SJCRH30 (cell line): ENCODE data around the gene POLE. TPM values are rescaled to one million over a fixed set of nuclear protein-coding genes. Genes with fewer than 3 reads are reported as not detected.

ENCODE experiments used
- DNase-seq, 2 experiments: peaks; one replicate each; pipeline ENCODE4 v3.0.0-alpha.2; 2015 to 2020
- H3K27ac ChIP-seq: fragments of 250-450 bp; sonication (Bioruptor Pico); 2 replicates; pipeline ENCODE4 v1.5.1; 2020; ENCODE audit warnings: mild to moderate bottlenecking, moderate library complexity
- H3K27me3 ChIP-seq: fragments of 250-450 bp; sonication (Bioruptor Pico); 2 replicates; pipeline ENCODE4 v1.5.1; 2020; ENCODE audit warnings: mild to moderate bottlenecking, moderate library complexity
- H3K36me3 ChIP-seq: fragments of 250-450 bp; sonication (Bioruptor Pico); 2 replicates; pipeline ENCODE4 v1.5.1; 2020; ENCODE audit warnings: mild to moderate bottlenecking, moderate library complexity
- H3K4me1 ChIP-seq: fragments of 250-450 bp; sonication (Bioruptor Pico); 2 replicates; pipeline ENCODE4 v1.5.1; 2020; ENCODE audit warnings: mild to moderate bottlenecking, moderate library complexity
- H3K4me3 ChIP-seq: fragments of 250-450 bp; sonication (Bioruptor Pico); 2 replicates; pipeline ENCODE4 v1.5.1; 2020; ENCODE audit warnings: mild to moderate bottlenecking, moderate library complexity
- H3K9me3 ChIP-seq: fragments of 250-450 bp; sonication (Bioruptor Pico); replicated peaks from 2 replicates; pipeline ENCODE4 v1.5.1; 2020; ENCODE audit warnings: mild to moderate bottlenecking, moderate library complexity
- total RNA-seq: library from RNA; depleted of rRNA; stranded (reverse); fragments of >200 nt; shearing (Covaris generic); gene quantifications from 2 replicates; pipeline ENCODE4 v1.2.3, GENCODE V29; 2014

The POLE gene
- total RNA-seq, 1 experiment from 2014 or later: 95.8 TPM

DNA sequence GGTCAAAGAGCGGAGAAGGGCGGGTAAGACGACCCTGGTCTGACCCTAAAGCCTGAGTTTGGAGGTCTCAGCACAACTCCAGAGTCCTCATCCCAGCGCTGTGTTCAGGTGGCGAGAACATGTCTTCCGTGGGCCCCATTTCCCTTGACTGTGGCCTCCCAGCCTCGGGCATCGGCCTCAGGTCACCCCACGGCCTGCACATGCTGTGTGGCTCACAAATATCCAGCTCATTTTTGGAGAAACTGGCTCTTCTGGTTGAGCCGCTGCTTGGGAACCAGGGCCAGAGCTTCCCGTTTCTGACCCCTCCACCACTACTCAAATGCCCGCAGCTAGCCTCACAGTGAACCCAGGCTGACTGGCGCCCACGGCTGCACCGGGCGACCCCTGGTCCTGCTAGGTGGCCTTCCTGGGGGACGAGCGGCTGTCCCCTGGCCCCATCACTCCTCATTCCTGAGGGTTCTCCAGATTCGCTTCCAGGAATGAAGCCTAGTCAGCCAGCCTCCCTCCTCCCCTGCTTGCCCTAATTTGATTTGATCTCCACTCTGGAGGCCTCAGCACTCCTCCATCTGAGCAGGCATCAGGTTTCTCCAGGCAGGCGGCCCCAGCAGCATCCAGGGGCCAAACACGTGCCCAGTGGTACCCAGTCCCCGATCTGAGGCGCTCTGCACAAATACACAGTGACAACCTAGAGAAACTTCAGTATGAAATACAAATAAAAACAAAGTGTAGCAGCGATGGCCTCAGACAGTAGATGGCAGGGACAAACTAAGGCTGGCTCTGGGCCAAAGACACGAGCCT is 63.9 kb downstream of the POLE start:
- peaks cover 40% of the 10 kb centered on the region for H3K36me3 ChIP-seq
- H3K4me1 ChIP-seq: no peaks in the 10 kb centered on the region
- H3K27me3 ChIP-seq: no peaks in the 10 kb centered on the region
- H3K9me3 ChIP-seq: no peaks in the 10 kb centered on the region
- no peak for DNase-seq
- H3K4me3 ChIP-seq: no peak overlapping the region
- H3K27ac ChIP-seq: no peak overlapping the region

DNA sequence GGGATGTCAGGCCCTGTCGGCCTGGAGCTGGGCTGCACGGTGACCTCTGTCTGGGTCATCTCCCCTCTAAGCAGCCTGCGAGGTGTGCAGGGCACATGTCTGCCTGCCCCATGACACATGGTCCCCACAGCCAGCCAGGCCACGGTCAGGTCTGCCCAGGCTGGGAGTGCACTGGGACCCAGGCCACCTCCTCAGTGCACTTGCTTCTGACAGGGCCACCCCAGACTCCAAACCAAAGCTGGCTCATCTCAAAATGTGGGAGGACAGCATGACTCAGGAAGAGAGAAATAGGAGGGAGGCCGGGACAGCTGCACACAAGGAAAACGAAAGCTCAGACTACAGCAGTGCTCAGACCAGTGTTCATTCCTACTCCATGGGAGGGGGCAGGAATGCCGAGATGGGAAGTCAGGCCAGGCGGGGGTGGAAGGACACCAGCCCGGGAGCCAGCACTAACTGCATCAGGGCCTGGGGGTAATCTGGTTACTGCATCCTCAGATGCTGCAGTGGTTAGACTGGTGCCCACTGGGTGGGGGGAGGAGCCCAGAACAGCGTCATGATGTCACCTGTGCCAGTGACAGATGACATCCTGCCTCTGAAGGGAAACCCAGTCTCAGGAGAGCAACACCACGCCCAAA is 64.6 kb downstream of the POLE start:
- Histone ChIP-seq H3K27ac (no peak overlapping the region), H3K4me3 (no peak overlapping the region), H3K9me3 (no peaks in the 10 kb centered on the region; the same call in 1 of the 2 replicates), H3K27me3 (no peaks in the 10 kb centered on the region), H3K4me1 (no peaks in the 10 kb centered on the region), H3K36me3 (peaks cover 36% of the 10 kb centered on the region)
- peak in 1 of 2 experiments; percentile 21 for DNase-seq

DNA sequence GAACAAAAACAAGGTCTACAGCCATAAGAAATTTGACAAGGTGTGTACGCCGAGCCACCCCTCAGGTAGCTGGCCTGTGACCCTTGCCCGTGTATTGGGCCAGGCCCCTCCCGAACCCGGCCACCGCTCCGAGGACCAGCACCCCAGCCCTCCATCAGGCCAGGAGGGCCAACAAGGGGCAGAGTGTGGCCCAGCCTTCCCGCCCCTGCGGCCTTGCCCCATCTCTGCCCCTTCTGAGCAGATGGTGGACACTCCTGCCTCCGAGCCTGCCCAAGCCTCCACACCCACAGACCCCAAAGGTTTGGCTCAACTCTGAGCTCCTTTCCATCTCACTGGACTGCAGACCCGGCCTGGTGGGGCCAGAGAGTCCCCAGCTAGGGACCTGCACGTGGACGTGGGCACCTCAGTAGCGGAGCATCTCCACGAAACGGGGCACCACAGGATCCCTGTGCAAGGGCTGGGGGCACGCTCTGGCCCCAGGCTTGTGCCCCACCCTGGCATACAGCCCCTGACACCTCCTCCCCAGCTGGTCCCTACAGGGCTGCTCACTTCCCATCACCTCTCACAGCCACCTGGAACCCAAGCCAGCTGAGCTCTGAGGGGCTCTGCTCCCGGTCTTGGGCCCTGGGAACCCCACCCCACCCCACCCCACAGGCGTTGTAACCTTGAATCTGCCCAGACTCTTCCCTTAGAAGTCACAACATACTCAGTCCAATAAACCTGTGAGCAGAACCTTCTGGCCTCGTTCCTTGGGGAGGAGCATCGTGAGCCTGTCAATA is 65.3 kb downstream of the POLE start:
- Histone ChIP-seq H3K27ac (no peak overlapping the region), H3K9me3 (no peaks in the 10 kb centered on the region; the same call in 1 of the 2 replicates), H3K36me3 (peaks cover 31% of the 10 kb centered on the region), H3K4me3 (no peak overlapping the region), H3K27me3 (no peaks in the 10 kb centered on the region), H3K4me1 (no peaks in the 10 kb centered on the region)
- no peak for DNase-seq

DNA sequence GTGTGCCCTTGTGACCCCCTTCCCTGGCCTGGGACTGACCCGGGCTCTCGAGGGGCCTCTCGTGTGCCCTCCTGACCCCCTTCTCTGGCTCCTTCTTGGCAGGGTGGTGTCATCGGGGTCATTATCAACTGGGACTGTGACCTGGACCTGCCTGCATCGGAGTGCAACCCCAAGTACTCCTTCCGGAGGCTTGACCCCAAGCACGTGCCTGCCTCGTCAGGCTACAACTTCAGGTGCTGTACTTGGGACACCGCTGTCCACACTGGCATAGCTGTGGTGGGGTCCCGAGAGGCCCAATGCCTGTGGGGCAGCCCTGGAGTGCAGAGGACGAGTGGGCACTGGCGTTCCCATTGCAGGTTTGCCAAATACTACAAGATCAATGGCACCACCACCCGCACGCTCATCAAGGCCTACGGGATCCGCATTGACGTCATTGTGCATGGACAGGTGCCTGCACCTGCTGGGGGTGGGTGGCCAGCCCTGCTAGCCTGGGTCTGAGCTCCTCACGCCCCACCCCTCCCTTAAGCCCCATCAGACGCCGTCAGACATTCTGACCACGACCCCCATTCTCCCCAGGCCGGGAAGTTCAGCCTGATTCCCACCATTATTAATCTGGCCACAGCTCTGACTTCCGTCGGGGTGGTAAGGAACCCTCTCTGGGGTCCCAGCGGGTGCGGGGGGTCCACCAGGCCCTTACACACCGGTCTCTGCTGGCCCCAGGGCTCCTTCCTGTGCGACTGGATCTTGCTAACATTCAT is 66.1 kb downstream of the POLE start:
- Histone ChIP-seq H3K4me1 (no peaks in the 10 kb centered on the region), H3K27ac (no peak overlapping the region), H3K4me3 (no peak overlapping the region), H3K9me3 (no peaks in the 10 kb centered on the region; the same call in 1 of the 2 replicates), H3K36me3 (peaks cover 27% of the 10 kb centered on the region), H3K27me3 (no peaks in the 10 kb centered on the region)
- DNase-seq: no peak

DNA sequence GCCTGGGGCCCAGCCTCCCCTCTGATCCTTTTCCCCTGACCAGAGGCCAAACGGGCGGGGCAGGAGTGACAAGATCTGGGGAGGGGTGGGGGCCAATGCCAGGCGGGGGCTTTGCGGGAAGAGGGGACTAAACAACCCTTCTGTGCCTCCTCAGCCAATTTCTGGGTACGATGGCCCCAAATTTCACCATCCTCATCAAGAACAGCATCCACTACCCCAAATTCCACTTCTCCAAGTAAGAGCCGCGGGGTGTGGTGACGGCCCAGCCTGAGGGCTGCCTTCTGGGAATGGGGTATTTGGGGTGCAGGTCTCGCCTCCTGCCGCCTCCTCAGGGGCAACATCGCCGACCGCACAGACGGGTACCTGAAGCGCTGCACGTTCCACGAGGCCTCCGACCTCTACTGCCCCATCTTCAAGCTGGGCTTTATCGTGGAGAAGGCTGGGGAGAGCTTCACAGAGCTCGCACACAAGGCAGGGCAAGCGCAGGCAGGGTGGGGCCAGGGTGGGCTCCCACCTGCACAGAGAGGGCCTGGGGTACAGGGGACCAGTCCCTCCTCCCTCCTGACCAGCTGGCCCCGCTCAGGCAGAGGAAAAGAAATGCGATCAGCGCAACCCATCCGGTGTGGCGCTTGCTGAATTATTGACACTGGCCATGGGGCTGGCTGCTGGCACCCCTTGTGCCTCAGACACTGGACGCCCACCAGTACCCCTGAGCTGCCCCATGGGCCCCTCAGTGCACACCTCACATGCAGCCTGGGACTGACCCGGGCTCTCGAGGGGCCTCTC is 66.8 kb downstream of the POLE start:
- Histone ChIP-seq H3K27me3 (no peaks in the 10 kb centered on the region), H3K27ac (no peak overlapping the region)
- no peak for DNase-seq

DNA sequence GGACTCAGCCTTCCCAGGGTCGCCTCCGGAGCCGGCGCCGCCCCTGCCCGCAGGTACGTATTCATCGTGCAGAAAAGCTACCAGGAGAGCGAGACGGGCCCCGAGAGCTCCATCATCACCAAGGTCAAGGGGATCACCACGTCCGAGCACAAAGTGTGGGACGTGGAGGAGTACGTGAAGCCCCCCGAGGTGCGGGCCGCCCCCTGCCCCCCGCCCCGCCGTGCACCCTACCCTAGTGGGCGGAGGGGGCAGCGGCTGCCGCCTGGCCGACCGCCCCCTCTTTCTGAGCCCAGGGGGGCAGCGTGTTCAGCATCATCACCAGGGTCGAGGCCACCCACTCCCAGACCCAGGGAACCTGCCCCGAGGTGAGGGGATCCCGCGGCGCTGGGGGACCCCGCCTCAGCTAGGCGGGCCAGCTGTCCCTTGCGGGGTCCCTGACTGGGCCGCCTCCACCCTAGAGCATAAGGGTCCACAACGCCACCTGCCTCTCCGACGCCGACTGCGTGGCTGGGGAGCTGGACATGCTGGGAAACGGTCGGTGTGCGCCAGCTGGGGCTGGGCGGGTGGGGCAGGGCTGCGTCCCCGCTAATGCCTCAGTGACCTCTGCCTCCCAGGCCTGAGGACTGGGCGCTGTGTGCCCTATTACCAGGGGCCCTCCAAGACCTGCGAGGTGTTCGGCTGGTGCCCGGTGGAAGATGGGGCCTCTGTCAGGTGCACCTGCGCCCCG is 67.6 kb downstream of the POLE start:
- H3K36me3 ChIP-seq: peaks cover 13% of the 10 kb centered on the region; the same call in 1 of the 2 replicates
- DNase-seq: no peak

More for the DNA sequence above, 66.8 kb downstream of the POLE start:
- Histone ChIP-seq H3K4me1 (no peaks in the 10 kb centered on the region), H3K4me3 (no peak overlapping the region), H3K9me3 (no peaks in the 10 kb centered on the region; the same call in 1 of the 2 replicates), H3K36me3 (peaks cover 19% of the 10 kb centered on the region)

DNA sequence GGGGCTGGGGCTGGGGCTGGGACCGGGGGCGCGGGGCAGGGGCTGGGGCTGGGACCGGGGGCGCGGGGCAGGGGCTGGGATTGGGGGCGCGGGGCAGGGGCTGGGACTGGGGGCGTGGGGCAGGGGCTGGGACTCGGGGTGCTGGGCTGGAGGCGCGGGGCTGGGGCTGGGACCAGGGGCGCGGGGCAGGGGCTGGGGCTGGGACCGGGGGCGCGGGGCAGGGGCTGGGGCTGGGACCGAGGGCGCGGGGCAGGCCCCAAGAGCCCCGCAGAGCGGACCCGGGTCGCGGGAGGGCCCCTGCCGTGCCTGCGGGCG is 68.1 kb downstream of the POLE start:
- Histone ChIP-seq H3K27ac (no peak overlapping the region), H3K36me3 (peaks cover 8% of the 10 kb centered on the region; the same call in 1 of the 2 replicates), H3K4me3 (no peak overlapping the region), H3K27me3 (no peaks in the 10 kb centered on the region), H3K4me1 (no peaks in the 10 kb centered on the region), H3K9me3 (no peaks in the 10 kb centered on the region; the same call in 1 of the 2 replicates)
- DNase-seq: no peak

More for the DNA sequence above, 67.6 kb downstream of the POLE start:
- no peaks in the 10 kb centered on the region for H3K27me3 ChIP-seq
- H3K4me1 ChIP-seq: no peaks in the 10 kb centered on the region
- no peak overlapping the region for H3K27ac ChIP-seq
- no peaks in the 10 kb centered on the region; the same call in 1 of the 2 replicates for H3K9me3 ChIP-seq
- no peak overlapping the region for H3K4me3 ChIP-seq

DNA sequence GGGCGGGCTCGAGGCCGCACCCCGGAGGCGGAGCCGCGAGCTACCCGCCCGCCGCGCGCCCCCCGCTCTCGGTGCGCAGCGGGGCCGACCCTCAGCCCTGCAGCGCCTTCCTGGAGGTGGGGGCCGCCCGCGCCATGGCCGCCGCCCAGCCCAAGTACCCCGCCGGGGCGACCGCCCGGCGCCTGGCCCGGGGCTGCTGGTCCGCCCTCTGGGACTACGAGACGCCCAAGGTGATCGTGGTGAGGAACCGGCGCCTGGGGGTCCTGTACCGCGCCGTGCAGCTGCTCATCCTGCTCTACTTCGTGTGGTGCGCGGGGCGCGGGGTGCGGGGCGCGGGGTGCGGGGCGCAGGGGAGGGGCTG is 68.5 kb downstream of the POLE start, which contains the start of gene P2RX2:
Gene P2RX2, plus strand, starts transcription at position 94 of the 361 bp plus-strand sequence. Its CDS starts 41 bp downstream, at position 135.
- Histone ChIP-seq H3K27me3 (no peaks in the 10 kb centered on the region), H3K36me3 (peaks cover 4% of the 10 kb centered on the region; the same call in 1 of the 2 replicates), H3K9me3 (no peaks in the 10 kb centered on the region; the same call in 1 of the 2 replicates), H3K27ac (no peak within 1 kb of the TSS), H3K4me3 (no peak within 1 kb of the TSS), H3K4me1 (no peaks in the 10 kb centered on the region)
- DNase-seq: no peak

DNA sequence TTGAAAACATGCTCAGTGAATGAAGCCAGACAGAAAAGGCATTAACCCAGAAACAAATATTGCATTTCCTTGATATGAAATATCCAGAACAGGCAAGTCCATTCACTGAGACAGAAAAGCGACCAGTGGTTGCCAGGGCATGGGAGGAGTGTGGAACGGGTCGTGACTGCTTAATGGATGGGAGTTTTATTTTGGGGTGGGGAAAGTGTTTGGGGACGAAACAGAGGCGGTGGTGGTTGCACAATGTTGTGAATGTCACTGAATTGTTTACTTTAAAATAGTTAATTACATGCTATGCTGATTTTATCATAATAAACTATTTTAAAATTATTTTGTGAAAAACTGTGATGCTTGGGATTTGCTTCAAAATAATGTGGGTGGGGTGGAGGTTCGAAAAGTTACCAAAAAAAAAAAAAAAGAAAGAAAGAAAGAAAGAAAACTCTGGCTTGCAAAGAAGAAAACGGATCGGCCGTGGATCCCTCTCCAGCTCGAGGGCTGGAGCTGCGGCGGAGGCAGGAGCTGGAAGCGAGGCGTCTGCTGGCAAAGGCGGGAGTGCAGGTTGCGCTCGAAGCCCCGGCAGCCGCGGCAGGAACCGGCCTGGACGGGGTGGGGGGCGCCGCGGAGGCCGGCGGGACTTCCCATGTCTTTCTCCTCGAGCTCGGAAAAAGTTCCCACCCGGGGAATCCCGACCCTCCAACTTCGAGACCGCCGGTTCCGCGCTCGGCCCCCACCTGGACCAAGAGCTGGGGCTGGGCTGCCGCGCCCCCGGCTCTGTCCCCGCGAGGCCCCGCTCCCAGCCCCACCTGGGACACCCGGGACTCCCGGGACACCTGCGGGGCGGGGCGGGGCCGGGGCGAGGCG is 69.1 kb downstream of the POLE start:
- no peak overlapping the region for H3K4me3 ChIP-seq
- no peaks in the 10 kb centered on the region; the same call in 1 of the 2 replicates for H3K9me3 ChIP-seq
- H3K27ac ChIP-seq: no peak overlapping the region
- no peak for DNase-seq
- no peaks in the 10 kb centered on the region for H3K27me3 ChIP-seq
- H3K36me3 ChIP-seq: no peaks in the 10 kb centered on the region; the same call in 1 of the 2 replicates
- no peaks in the 10 kb centered on the region for H3K4me1 ChIP-seq

DNA sequence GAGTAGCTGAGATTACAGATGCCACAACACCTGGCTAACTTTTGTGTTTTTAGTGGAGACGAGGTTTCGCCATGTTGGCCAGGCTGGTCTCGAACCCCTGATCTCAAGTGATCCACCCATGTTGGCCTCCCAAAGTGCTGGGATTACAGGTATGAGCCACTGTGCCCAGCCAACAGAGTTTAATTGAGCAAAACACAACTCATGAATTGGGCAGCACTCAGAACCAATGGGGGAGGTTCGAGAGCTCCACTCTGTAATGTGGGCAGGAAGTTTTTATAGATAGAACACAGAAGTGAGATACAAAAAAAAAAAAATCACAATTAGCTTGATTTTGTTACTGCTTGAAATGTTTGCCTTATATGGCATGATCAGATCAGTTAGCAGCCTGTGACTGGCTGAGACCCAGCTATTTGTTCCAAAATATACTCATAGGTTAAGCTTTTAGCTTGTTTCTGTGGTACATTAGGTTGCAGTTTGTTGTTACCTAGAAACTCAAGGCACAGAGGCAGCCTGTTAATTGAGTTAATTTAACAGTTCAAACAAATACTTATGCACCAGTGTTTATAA is 69.9 kb downstream of the POLE start:
- H3K27me3 ChIP-seq: no peaks in the 10 kb centered on the region
- no peak overlapping the region for H3K4me3 ChIP-seq
- H3K4me1 ChIP-seq: no peaks in the 10 kb centered on the region
- no peak for DNase-seq
- no peaks in the 10 kb centered on the region for H3K36me3 ChIP-seq
- H3K27ac ChIP-seq: no peak overlapping the region
- no peaks in the 10 kb centered on the region; the same call in 1 of the 2 replicates for H3K9me3 ChIP-seq

DNA sequence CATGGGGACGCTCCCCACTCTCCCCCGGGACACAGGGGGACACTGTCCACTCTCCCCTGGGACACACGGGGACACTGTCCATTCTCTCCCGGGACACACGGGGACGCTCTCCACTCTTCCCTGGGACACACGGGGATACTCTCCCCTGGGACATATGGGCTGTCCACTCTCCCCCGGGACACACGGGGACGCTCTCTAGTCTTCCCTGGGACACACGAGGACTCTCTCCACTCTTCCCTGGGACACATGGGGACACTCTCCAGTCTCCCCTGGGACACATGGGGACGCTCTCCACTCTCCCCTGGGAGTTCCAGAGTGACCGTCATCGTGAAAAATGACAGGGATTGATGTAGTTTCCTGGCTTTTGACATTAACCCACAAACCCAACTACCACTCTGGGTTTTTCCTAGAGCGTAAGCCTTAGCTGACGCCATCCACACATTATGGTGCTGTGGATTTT is 71.5 kb downstream of the POLE start:
- no peaks in the 10 kb centered on the region; the same call in 1 of the 2 replicates for H3K9me3 ChIP-seq
- no peaks in the 10 kb centered on the region for H3K36me3 ChIP-seq
- no peaks in the 10 kb centered on the region for H3K4me1 ChIP-seq
- no peak overlapping the region for H3K4me3 ChIP-seq
- no peak for DNase-seq
- no peak overlapping the region for H3K27ac ChIP-seq
- no peaks in the 10 kb centered on the region for H3K27me3 ChIP-seq
